GM12878 (cell line): ENCODE results near the gene UXT. TPM values are rescaled to one million over a fixed set of nuclear protein-coding genes. Genes with fewer than 3 reads are reported as not detected.

Source experiments
- ATAC-seq: fragments of 200-7000 bp; cut with Tn5 transposase; 3 replicates; pipeline ENCODE4 v1.9.1; 2020; ENCODE audit warnings: mild to moderate bottlenecking, moderate library complexity
- BruUV-seq: library from RNA; stranded (reverse); fragments of 400-500 nt; replicated peaks from 2 replicates; lab custom pipeline; 2021; lab: Mats Ljungman, UMichigan
- CTCF ChIA-PET: fragments of 300-600 bp; sonication (Branson Sonifier 250); formaldehyde crosslinking; extraction: SDS; loops from one replicate; lab custom pipeline; 2021; ENCODE audit warnings: inconsistent platforms; lab: Yijun Ruan, JAX
- POLR2A ChIA-PET: fragments of 350-600 bp; formaldehyde crosslinking; extraction: SDS; loops from one replicate; lab custom pipeline; 2021; ENCODE audit warnings: inconsistent platforms; lab: Charles Lee
- RAD21 ChIA-PET: fragments of 300-600 bp; sonication (Branson Sonifier 250); formaldehyde crosslinking; loops from one replicate; lab custom pipeline; 2023; ENCODE audit warnings: antibody characterized with exemption; ENCODE audit not compliant: unreplicated experiment; lab: Charles Lee
- SMC1A ChIA-PET: fragments of 300-600 bp; sonication (Branson Sonifier 250); formaldehyde crosslinking; loops from one replicate; lab custom pipeline; 2023; ENCODE audit not compliant: unreplicated experiment, uncharacterized antibody; lab: Charles Lee
- DNase-seq: peaks from one replicate; pipeline ENCODE4 v3.0.0-alpha.2; 2011; ENCODE audit warnings: low read depth, low spot score
- FAIRE-seq: peaks from 3 replicates; lab custom pipeline; 2011; peaks lifted over from hg19 to GRCh38; lab: Jason Lieb, UNC
- H2AFZ ChIP-seq: 2 replicates; pipeline ENCODE4 v1.6.0; 2011; ENCODE audit warnings: low read depth, low read length, control low read depth; ENCODE audit not compliant: control insufficient read depth
- H3K27ac ChIP-seq: 2 replicates; pipeline ENCODE4 v1.5.1; 2011; ENCODE audit warnings: control low read depth; ENCODE audit not compliant: control insufficient read depth, insufficient read depth
- H3K27me3 ChIP-seq, 2 experiments: replicated peaks in 1 of 2; 2 replicates each; pipeline versions ENCODE4 v1.6.0 to v1.6.1; 2011; ENCODE audit warnings: low read length in 1 of 2; ENCODE audit not compliant: control insufficient read depth in 2 of 2, insufficient read depth in 2 of 2
- H3K36me3 ChIP-seq, 2 experiments: 2 replicates each; pipeline ENCODE4 v1.5.1; 2011; ENCODE audit warnings: low read length in 1 of 2; ENCODE audit not compliant: control insufficient read depth in 2 of 2, insufficient read depth in 2 of 2
- H3K4me1 ChIP-seq: 2 replicates; pipeline ENCODE4 v1.6.1; 2011; ENCODE audit warnings: mild to moderate bottlenecking, low read length, moderate library complexity, mixed read lengths; ENCODE audit not compliant: control insufficient read depth, insufficient read depth
- H3K4me2 ChIP-seq: 2 replicates; pipeline ENCODE4 v1.6.0; 2011; ENCODE audit warnings: control low read depth; ENCODE audit not compliant: control insufficient read depth, insufficient read depth
- H3K4me3 ChIP-seq: fragments of 200-600 bp; sonication (generic); 2 replicates; pipeline ENCODE4 v1.5.1; 2016
- H3K79me2 ChIP-seq: 2 replicates; pipeline ENCODE4 v1.6.0; 2011; ENCODE audit warnings: low read length; ENCODE audit not compliant: control insufficient read depth, insufficient read depth
- H3K9ac ChIP-seq: 2 replicates; pipeline ENCODE4 v1.8.0; 2011; ENCODE audit warnings: low read length, control low read depth, mixed read lengths; ENCODE audit not compliant: control insufficient read depth, insufficient read depth
- H3K9me3 ChIP-seq: replicated peaks from 3 replicates; pipeline ENCODE4 v1.5.1; 2011; ENCODE audit warnings: mild to moderate bottlenecking, low read length; ENCODE audit not compliant: control insufficient read depth, insufficient read depth
- H4K20me1 ChIP-seq: 2 replicates; pipeline ENCODE4 v1.6.0; 2011; ENCODE audit not compliant: control insufficient read depth, insufficient read depth
- ATF7 ChIP-seq: fragments of 450-650 bp; IDR thresholded peaks from 2 replicates; pipeline ENCODE4 v1.6.1; 2016; ENCODE audit warnings: low read depth, mild to moderate bottlenecking
- BACH1 ChIP-seq: fragments of 450-650 bp; IDR thresholded peaks from 2 replicates; pipeline ENCODE4 v1.6.1; 2017; ENCODE audit warnings: mild to moderate bottlenecking, borderline replicate concordance
- CHD1 ChIP-seq: IDR thresholded peaks from 2 replicates; pipeline ENCODE4 v1.6.1; 2012; ENCODE audit warnings: low read depth, low read length, improper control_type of control experiment
- FOXK2 ChIP-seq: fragments of 450-650 bp; IDR thresholded peaks from 2 replicates; pipeline ENCODE4 v1.6.1; 2017; ENCODE audit warnings: mild to moderate bottlenecking, moderate library complexity
- JUND ChIP-seq: IDR thresholded peaks from 2 replicates; pipeline ENCODE4 v1.6.1; 2012; ENCODE audit warnings: low read depth, mild to moderate bottlenecking, low read length, improper control_type of control experiment, moderate library complexity
- MLLT1 ChIP-seq: fragments of 450-650 bp; IDR thresholded peaks from 2 replicates; pipeline ENCODE4 v1.6.1; 2016; ENCODE audit warnings: mild to moderate bottlenecking
- MYC ChIP-seq: IDR thresholded peaks from 2 replicates; pipeline ENCODE4 v1.6.1; 2011; ENCODE audit warnings: mild to moderate bottlenecking, low read length, moderate library complexity, inconsistent platforms; ENCODE audit not compliant: insufficient read depth, insufficient replicate concordance, insufficient read length, severe bottlenecking
- POLR2A ChIP-seq: IDR thresholded peaks from 2 replicates; pipeline ENCODE4 v1.6.1; 2011; ENCODE audit warnings: low read depth, mild to moderate bottlenecking, low read length
- RAD21 ChIP-seq: IDR thresholded peaks from 2 replicates; pipeline ENCODE4 v1.6.1; 2011; ENCODE audit warnings: mild to moderate bottlenecking, low read depth, low read length, moderate library complexity; ENCODE audit not compliant: insufficient read depth
- RB1 ChIP-seq: fragments of 450-650 bp; formaldehyde crosslinking; IDR thresholded peaks from 2 replicates; pipeline ENCODE4 v1.6.1; 2017; ENCODE audit warnings: mild to moderate bottlenecking, borderline replicate concordance
- RCOR1 ChIP-seq: conservative IDR thresholded peaks from 2 replicates; pipeline ENCODE4 v1.6.1; 2012; ENCODE audit warnings: low read depth, low read length, improper control_type of control experiment
- SMAD5 ChIP-seq: IDR thresholded peaks from 2 replicates; pipeline ENCODE4 v1.6.1; 2016; ENCODE audit warnings: antibody characterized with exemption, low read depth
- SPI1 ChIP-seq: IDR thresholded peaks from 2 replicates; pipeline ENCODE4 v1.6.1; 2011; ENCODE audit warnings: low read depth, mild to moderate bottlenecking, low read length, moderate library complexity, borderline replicate concordance; ENCODE audit not compliant: insufficient read depth
- TCF12 ChIP-seq: IDR thresholded peaks from 2 replicates; pipeline ENCODE4 v1.6.1; 2011; ENCODE audit warnings: low read depth, mild to moderate bottlenecking, low read length
- ZNF207 ChIP-seq: fragments of 450-650 bp; IDR thresholded peaks from 2 replicates; pipeline ENCODE4 v1.6.1; 2014; ENCODE audit warnings: antibody characterized with exemption, mild to moderate bottlenecking, borderline replicate concordance
- WGBS: methylation state at CpG from one replicate; pipeline ENCODE4 v1.1.6; 2016; ENCODE audit warnings: low lambda C conversion rate; ENCODE audit not compliant: insufficient replicate concordance, insufficient coverage; ENCODE audit errors: missing lambda C conversion rate; 5-methylcytosine and 5-hydroxymethylcytosine counted together
- in situ Hi-C: fragments of 300-500 bp; cut with MboI; formaldehyde crosslinking; loops from 9 replicates; pipeline ENCODE4 v1.14.3; 2018; ENCODE audit warnings: mixed read lengths
- intact Hi-C: fragments of 100-400 bp; cut with micrococcal nuclease; formaldehyde crosslinking; loops from one replicate; pipeline ENCODE4 v1.14.2; 2022; ENCODE audit not compliant: unreplicated experiment
- polyA plus RNA-seq, 11 experiments: library from polyadenylated mRNA; depleted of rRNA in 4 of 11; unstranded in 6 of 11; stranded (reverse) in 5 of 11; fragments of >200 nt; fragmentation: Nextera tagmentation in 4 of 11; fragmentation: Illumina TruSeq in 1 of 11; extraction: Ambion mirVana in 4 of 11; extraction: Trizol in 1 of 11; gene quantifications; 1 replicate in 1 of 11; 2 replicates in 10 of 11; pipeline versions ENCODE4 v1.2.1 to v1.2.3, GENCODE V29; 2011 to 2016; ENCODE audit warnings: inconsistent platforms in 2 of 11, missing spikeins in 2 of 11, low read depth in 1 of 11
- total RNA-seq, 4 experiments: library from RNA; depleted of rRNA in 3 of 4; stranded (reverse); fragments of >200 nt in 3 of 4; fragmentation: Illumina TruSeq in 1 of 4; extraction: Trizol in 1 of 4; gene quantifications; 2 replicates each; pipeline versions ENCODE4 v1.2.1 to v1.2.3, GENCODE V29; 2013 to 2021
- TF ChIP-seq, protein P1 (sequence below): fragments of 450-650 bp; IDR thresholded peaks from 2 replicates; pipeline ENCODE4 v1.6.1; 2017; ENCODE audit warnings: low read depth, mild to moderate bottlenecking, moderate library complexity
- TF ChIP-seq, protein P2 (sequence below): IDR thresholded peaks from 2 replicates; pipeline ENCODE4 v1.6.1; 2012; ENCODE audit warnings: low read depth, low read length, improper control_type of control experiment
- TF ChIP-seq, protein P3 (sequence below): IDR thresholded peaks from 2 replicates; pipeline ENCODE4 v1.6.1; 2012; ENCODE audit warnings: low read depth, low read length, improper control_type of control experiment

Gene UXT
- total and polyA plus RNA-seq, 10 of the 15 experiments (the other 5 are each of a cell fraction or from before 2014, with no cell fraction given): 105 to 245 (median 206) TPM

DNA sequence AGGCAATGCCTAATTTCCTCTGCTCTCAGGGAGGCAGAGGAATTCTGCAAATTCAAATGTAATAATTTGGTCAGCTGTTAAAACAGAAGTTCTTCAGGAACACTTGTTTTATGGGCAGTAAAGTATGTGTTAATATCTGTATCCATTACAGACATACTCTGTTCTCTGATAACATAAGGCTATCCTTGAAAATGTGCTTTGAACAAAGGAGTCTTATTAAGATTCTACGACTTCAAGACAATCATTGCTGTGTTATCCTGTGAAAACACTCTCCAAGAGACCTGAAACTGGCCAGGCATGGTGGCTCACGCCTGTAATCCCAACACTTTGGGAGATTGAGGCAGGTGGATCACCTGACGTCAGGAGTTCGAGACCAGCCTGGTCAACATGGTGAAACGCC lies 27.3 kb downstream of the UXT start (continued):
- TF ChIP-seq TCF12 (no peak), ZNF207 (no peak), FOXK2 (no peak)
- TF ChIP-seq, protein P1, sequence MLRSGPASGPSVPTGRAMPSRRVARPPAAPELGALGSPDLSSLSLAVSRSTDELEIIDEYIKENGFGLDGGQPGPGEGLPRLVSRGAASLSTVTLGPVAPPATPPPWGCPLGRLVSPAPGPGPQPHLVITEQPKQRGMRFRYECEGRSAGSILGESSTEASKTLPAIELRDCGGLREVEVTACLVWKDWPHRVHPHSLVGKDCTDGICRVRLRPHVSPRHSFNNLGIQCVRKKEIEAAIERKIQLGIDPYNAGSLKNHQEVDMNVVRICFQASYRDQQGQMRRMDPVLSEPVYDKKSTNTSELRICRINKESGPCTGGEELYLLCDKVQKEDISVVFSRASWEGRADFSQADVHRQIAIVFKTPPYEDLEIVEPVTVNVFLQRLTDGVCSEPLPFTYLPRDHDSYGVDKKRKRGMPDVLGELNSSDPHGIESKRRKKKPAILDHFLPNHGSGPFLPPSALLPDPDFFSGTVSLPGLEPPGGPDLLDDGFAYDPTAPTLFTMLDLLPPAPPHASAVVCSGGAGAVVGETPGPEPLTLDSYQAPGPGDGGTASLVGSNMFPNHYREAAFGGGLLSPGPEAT: no peak
- TF ChIP-seq, protein P2, sequence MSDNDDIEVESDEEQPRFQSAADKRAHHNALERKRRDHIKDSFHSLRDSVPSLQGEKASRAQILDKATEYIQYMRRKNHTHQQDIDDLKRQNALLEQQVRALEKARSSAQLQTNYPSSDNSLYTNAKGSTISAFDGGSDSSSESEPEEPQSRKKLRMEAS: no peak

- in situ Hi-C loops (no loop called here), intact Hi-C loops (loop anchor here (5.0 to 10.0 kb wide), 2 partner anchors 47 to 145 kb away; partner anchors contain the start of genes TIMP1 and ZNF41)
- ChIA-PET POLR2A (interaction anchor here (0.6 to 1.9 kb wide), 7 partner anchors 12 to 781 kb away, joined by 3 to 6 read pairs (median 3); no protein-coding TSS in a partner anchor), SMC1A (interaction anchor here (0.7 to 1.5 kb wide), 12 partner anchors 9 to 245 kb away, joined by 3 to 7 read pairs (median 3); partner anchors contain the start of gene TIMP1), CTCF (interaction anchor here (0.7 to 2.4 kb wide), 15 partner anchors 8 to 117 kb away, joined by 3 to 16 read pairs (median 4); partner anchors contain the start of gene ELK1), RAD21 (interaction anchor here (1.1 to 2.0 kb wide), 6 partner anchors 13 to 132 kb away, joined by 3 to 10 read pairs (median 6); partner anchors contain the start of genes ELK1 and TIMP1)
- peak within 1 kb of the TSS; percentile 79 for H3K4me2 ChIP-seq
- H4K20me1 ChIP-seq: no peaks in the 10 kb centered on the region
- no peaks in the 10 kb centered on the region for H3K79me2 ChIP-seq
- WGBS: 43% methylated on average over 10 of the region's 14 CpGs
- no peak within 1 kb of the TSS; the same call in 1 of the 2 replicates for H3K4me3 ChIP-seq
- FAIRE-seq (no peak), DNase-seq (no peak), ATAC-seq (peak; percentile 54)
- no peaks in the 10 kb centered on the region for H3K9me3 ChIP-seq
- H2AFZ ChIP-seq: no peak within 1 kb of the TSS; the same call in 1 of the 2 replicates
- BruUV-seq: no TSS peak
- H3K27ac ChIP-seq: peak within 1 kb of the TSS; percentile 79
- H3K36me3 ChIP-seq: no peaks in the 10 kb centered on the region; a peak in 2 of 4 replicates
- H3K27me3 ChIP-seq: no peaks in the 10 kb centered on the region
- H3K9ac ChIP-seq: 0 out of 2 replicates have a peak within 1 kb of the TSS, but pooled peaks have one; percentile 28
- H3K4me1 ChIP-seq: peaks cover 29% of the 10 kb centered on the region
- no peak for TF ChIP-seq BACH1
- TF ChIP-seq SPI1: peak; percentile 49; the same call in 1 of the 2 replicates
- no peak for TF ChIP-seq RAD21
- TF ChIP-seq RCOR1: no peak
- TF ChIP-seq CHD1: no peak
- TF ChIP-seq, protein P3, sequence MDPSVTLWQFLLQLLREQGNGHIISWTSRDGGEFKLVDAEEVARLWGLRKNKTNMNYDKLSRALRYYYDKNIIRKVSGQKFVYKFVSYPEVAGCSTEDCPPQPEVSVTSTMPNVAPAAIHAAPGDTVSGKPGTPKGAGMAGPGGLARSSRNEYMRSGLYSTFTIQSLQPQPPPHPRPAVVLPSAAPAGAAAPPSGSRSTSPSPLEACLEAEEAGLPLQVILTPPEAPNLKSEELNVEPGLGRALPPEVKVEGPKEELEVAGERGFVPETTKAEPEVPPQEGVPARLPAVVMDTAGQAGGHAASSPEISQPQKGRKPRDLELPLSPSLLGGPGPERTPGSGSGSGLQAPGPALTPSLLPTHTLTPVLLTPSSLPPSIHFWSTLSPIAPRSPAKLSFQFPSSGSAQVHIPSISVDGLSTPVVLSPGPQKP: no peak
- TF ChIP-seq SMAD5: no peak
- no peak for TF ChIP-seq MLLT1
- TF ChIP-seq RB1: no peak
- TF ChIP-seq ATF7: no peak
- TF ChIP-seq POLR2A: peak; percentile 35; the same call in 1 of the 2 replicates
- no peak for TF ChIP-seq MYC
- no peak for TF ChIP-seq JUND
These were observed 29.4 kb downstream of the UXT start, which contains the start of gene CFP for GRCh38 chrX:47629419-47630200. Gene CFP (minus strand): TSS chrX:47629930. CDS start chrX:47629844, 86 bp downstream.
